Activated CD4-positive, alpha-beta T cell treated with anti-CD3 and anti-CD28 coated beads, Interleukin-2, amount 50 U/mL, for 4 hours (primary cell): ENCODE data around the gene CD81.

Source experiments
- DNase-seq, 2 experiments: peaks; one replicate each; pipeline ENCODE4 v3.0.0-alpha.2; 2020

Gene CD81

DNA sequence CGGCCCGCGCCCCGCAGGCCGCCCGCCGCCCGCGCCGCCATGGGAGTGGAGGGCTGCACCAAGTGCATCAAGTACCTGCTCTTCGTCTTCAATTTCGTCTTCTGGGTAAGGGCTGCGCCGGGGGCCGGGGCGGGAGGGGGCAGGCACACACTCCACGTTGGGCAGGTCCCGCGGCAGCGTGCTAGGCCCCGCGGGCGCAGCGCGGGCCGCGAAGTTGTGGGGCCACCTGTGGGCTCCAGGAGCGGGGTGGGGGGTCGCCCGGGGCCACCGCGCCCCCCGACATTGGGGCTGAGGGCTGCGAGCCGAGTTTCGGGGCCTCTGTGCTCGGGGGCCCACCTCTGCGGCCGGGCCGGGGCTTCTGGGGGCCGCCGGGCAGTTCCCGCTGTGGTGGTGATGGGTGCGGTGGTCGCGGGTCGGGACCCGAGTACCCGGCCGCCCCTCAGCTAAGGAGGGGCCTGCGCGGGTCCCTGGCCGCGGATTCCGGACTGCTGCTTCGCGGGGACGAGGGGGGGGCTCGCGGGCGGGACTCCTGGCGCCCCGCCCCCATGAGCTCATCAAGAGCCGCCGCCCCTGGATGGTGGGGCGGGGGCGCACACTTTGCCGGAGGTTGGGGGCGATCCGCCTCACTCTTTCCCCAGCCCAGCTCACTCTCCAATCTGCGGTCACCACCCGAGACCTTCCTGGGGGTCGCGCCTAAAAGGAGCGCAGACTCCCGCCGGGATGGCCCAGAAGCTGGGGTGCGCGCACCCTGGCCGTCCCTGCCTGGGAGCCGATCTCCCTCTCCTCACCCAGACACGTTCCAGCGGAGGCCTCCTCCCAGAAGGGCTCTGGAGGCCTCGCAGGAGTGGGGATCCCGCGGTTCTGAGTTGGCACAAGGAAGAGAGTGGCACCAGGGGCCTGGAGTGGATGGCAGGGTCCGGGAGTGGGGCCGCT, 667 bp downstream of the CD81 start:
- DNase-seq = peak; percentile 60 to 63

DNA sequence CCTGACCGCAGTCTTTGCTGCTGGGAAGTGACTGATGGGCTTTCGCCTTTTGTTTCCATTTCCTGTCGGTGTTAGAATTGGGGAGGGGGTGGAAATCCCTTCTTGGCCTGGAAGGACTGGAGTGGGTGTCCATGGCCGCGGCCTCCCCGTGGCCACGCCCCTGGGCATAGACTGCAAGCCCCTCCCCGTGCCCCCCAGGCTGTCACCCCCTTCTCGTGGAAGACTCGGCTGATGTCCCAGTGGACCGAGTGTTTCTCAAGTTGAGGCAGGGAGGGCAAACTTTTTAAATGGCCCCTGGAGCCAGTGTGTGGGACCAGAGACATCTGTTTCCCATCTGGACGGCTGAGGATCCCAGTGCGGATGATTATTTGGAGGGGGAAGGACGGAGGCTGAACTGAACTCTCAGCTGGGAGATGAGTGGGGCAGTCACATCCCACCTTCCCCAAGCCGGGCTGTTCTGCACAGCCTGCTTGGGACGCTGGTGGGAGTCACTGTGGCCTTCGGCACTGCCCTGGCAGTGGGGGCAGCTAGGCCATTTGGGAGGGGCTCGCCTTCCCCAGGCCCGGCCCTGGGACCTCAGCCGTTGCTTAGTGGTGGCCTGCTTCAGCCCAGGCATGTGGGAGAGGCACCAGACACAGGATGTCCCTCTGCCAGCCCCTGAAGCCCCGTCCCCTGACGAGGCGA, 1.6 kb downstream of the CD81 start:
- no peak for DNase-seq

DNA sequence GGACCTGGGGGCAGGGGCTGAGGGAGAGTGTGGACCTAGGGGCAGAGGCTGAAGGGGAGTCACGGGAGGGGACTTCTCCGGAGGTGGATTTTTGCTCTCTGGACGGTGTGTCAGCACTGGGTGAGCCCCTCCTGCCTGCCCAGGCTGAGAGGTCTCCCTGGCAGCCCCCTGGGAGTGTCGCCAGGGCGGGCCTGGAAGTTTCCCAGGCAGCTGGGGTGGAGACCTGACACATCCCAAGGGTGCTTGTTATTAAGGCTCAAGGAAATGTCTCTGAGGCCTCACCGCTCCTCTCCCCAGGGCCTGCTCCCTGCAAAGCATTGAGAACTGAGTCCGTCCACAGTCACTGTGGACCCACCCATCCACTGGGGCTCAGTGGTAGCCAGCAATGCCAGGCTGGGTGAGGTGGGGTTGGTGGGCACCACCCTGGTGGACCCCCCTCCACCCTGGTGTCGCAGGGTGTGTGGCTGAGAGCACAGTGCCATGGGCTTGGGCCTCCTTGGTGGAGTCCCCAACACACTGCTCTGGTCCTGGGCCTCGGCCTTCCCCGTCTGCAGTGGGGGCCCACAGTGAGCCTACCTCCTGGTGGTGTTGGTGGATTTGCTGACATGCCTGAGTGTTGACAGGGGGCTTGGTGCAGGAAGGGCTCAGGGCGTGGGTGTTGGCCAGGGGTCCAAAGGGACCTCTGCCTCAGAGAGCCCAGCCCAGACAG, 2.5 kb downstream of the CD81 start:
- DNase-seq = no peak

DNA sequence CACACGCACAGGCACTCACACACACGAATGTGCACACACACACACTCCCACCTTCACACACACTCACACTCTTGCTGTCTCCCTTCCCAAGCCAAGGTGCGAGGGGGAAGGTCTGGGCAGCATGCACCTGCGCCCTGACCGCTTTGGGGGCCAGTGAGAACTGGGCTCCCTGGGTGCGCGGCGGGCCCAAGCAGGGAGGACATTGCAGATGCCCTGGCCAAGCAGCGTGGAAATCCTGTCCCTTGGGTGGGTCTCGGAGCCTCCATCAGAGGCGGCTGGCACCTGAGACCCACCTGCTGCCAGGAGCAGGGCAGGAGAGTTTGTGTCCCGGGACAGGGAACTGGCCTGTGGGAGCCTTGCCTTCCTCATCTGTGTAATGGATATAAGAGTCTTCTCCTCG, 3.3 kb downstream of the CD81 start:
- no peak for DNase-seq

DNA sequence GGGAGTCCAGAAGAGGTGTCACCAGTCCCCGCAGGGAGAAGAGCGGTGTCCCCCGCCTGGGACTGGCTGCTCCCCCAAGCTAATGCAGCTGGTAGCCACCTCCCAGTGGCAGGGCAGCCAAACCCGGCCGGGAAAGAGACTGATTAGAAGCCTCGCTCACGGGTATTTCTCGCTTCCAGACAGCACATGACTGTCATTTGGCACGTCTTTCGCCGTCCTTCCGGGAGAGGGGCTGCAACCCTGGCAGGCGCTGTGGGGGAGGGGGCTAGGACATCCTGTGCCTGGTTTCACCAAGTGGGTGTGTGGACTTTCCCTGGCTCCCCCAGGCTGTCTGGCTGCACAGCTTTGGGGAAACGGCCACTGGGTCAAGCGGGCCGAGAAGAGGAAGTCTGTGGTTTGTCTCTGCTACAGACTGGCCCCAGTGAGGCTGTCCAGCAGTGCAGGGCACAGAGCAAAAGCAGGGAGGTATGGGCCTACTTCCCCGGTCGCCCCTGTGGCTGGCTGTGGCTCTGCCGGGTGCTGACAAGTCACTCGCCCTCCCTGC, 3.8 kb downstream of the CD81 start:
- DNase-seq = no peak

DNA sequence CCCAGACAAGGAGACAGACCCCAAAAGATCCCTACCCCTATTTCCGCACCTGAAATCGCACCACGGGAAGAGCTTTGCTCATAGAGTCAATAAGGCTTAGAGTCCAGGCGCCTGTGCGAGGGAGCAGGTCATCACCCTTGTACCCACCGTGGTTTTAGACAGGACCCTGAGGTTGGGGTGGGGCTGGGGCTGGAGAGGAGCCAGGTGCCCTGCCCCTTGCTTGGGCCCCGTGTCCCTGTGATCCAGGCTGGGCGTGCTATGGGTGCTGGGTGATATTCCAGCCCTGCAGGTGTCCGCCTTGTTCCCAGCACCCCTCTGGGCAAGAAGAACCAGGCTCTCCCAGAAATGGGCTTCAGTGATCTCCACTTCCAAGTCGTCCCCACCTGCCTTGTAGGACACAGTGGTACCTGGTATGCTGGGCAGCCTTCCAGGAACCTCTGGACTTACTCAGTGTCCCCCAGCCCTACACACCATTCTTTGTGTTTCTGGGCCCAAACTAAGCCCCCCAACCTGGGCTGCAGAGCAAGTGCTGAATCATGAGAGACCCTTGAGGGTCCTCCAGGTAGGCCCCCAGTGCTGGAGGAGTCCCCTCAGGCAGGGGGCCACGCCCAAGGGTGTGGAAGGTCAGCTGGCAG, 4.5 kb downstream of the CD81 start:
- no peak for DNase-seq

DNA sequence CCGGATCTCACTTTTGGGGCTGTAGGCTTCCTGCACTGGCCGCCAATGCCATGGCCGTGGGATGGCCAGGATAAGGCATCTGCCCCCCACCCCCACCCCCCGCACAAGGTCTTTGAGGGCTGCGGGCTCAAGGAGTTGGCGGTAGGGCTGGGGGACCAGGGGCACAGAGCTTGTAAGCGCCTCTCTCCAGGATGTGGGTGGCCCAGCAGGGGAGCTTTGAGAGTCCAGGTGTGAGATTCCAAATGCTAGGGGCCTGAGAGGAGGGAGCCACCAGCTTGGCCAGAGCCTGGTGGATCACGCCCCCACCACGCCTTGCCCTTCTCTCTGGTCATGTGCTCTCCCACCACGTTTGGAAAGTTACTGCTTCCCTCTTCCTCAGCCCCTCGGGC, 5.0 kb downstream of the CD81 start:
- no peak for DNase-seq

DNA sequence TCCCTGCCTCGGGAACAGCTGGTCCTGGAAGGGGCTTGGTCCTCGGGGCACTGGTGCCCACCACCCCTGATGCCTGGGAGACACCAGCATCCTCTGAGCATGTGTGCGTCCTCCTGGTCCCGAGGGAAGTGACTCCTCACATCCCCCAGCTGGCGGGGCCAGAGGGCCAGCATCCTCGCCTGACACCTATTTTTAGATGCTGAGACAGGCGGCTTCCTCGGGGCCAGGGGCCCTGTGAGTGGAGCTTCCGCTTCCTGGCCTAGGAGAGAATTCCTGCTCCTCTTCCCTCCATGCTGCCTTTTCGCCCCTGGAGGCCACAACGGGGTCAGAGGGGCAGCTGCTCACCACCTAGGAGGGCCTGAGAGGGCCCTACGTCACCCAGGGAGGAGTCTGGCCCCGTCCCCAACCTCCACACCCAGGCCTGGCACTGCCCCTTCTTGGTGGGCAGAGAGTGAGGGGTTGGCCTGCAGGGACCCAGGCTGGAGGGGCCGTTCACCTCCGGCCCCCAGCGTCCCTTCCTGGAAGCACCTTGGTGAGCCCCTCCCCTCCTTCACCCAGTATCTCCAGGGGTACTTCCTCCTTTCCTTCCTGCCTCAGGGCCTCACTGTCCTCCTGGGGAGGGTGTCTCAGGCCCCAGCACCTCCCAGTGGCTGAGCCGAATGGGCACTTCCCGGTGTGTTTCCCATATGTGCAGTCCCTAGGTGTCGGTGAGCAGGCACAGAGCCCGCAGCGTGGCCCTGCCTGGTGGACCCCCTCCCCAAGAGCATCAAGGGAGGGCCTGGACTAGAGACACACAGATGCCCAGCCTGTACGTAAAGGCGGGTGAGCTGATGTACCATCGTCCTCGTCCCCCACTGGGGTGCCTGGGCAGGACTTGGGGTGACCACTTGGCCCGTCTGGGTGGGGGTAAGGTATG, 6.1 kb downstream of the CD81 start:
- DNase-seq = no peak

DNA sequence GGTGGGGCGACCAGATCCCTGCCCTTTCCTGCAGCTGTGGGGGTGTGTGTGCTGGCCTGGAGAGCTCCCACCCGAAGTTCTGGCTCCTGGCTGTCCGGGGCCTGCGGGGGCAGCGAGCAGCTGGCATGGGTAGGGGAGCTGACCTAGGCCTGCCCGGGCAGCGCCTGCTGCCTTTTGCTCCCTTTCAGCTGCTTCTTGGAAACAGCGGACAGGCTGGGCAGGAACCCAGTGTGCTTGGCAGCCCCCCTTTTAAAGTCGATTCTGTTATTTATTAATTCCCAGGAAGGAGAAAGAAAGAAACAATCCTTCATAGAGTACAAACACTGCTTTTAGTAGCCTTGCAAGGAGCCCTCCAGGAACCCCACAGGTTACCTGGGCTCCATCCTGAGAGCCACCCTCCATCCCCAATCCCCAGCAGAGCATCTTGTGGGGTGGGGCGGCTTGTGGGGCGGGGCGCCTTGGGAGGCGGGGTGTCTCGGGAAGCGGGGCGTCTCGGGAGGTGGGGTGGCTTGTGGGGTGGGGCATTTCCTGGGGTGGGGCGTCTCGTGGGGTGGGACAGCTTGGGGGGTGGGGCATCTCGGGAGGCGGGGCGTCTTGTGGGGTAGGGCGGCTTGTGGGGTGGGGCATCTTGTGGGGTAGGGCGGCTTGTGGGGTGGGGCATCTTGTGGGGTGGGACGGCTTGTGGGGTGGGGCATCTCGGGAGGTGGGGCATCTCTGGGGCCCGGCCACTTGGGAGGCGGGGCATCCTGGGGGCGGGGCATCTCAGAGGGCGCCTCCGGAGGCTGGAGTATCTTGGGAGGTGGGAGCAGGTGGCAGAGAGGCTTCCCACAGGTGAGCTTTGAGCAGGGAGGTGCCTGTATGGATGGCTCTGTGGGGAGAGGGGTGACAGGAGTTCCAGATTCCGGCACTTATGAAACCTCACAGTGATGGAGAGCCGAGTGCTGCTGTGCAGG, 7.0 kb downstream of the CD81 start:
- DNase-seq = no peak

DNA sequence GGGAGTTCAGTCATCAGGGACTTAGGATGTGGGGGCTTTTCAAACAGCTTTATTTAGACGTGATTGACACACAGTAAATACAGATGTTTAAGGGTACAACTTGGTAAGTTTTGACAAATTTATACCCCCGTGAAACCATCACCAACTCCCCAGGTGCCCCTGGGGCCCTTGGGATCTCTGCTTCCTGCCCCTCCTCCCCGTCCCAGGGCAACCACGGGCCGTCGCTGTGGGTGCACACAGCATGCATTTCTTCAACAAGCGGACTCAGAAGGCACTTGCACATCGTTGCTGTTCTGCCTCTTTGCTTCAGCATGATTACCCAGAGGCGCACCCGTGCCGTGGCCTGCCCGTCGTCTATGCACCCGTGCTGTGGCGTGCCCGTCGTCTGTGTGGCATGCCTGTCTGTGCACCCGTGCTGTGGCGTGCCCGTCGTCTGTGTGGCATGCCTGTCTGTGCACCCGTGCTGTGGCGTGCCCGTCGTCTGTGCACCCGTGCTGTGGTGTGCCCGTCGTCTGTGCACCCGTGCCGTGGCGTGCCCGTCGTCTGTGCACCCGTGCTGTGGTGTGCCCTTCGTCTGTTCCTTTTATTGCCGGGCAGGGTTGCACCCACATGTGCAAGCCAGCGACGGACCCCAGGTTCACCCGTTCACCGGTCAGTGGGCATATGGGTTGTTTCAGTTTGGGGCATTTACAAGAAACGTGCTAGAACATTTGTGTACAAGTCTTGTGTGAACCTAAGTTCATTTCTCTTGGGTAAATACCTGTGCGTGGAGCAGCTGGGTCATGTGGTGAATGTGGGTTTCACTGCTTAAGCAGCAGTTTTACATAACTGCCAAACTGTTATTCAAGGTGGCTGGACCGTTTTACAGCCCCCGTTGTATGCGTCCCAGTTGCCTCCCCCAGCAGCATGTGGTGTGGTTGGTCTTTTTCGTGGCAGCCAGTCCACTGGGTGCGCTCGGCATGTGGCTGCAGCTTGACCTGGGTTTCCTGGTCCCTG, 8.3 kb downstream of the CD81 start:
- no peak for DNase-seq

DNA sequence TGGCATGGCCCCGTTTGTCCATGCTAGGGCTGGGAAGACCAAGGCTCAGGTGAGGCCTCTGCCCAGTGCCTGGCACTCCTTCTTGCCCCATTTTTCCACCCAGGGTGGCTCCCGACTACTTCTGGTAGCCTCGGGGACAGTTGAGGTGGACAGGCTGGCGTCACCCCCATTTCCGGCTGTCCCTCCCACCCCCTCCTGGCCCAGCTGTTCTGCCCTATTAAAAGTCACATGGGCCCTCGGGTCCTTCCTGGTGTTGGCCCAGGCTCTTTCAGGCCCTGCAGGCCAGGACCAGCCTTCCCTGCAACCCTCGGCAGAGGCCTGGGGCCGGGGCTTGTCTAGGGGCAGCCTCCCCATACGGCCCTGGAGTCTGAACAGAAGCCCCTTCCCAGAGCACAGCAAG, 9.5 kb downstream of the CD81 start:
- no peak for DNase-seq

DNA sequence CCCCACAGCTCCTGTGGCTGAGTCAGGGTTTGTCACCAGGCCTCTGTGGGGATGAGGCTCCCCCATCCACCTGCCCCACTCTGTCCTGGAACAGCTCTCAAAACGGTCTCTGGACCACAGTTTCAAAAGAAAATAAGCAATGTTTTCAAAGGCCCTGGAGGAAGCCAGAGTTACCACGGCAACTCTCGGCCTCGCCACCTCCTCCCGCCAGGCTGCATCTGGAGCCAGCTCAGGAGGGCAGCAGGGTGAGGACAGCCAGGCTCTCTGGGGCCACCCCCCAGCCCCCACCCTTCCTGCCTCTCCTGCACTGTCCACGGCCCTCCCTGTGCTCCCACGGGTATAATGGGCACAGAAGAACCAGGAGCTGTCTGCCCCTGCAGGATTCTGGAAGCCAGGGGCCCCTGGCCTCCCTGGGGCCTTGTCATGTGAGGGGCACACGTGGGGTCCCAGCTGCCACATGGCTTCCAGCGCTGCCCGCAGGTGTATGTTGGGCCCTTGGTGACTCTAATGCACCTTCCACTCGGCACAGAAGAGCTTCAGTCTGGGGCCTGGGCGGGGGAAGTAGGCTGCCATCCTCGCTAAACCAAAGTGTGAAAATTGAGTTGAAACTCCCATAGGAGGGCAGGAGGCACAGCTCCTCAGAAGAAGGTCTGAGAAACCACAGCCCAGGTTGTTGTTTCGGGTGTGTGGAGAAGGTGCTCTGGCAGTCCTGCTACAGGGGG, 10.3 kb downstream of the CD81 start:
- DNase-seq = no peak

DNA sequence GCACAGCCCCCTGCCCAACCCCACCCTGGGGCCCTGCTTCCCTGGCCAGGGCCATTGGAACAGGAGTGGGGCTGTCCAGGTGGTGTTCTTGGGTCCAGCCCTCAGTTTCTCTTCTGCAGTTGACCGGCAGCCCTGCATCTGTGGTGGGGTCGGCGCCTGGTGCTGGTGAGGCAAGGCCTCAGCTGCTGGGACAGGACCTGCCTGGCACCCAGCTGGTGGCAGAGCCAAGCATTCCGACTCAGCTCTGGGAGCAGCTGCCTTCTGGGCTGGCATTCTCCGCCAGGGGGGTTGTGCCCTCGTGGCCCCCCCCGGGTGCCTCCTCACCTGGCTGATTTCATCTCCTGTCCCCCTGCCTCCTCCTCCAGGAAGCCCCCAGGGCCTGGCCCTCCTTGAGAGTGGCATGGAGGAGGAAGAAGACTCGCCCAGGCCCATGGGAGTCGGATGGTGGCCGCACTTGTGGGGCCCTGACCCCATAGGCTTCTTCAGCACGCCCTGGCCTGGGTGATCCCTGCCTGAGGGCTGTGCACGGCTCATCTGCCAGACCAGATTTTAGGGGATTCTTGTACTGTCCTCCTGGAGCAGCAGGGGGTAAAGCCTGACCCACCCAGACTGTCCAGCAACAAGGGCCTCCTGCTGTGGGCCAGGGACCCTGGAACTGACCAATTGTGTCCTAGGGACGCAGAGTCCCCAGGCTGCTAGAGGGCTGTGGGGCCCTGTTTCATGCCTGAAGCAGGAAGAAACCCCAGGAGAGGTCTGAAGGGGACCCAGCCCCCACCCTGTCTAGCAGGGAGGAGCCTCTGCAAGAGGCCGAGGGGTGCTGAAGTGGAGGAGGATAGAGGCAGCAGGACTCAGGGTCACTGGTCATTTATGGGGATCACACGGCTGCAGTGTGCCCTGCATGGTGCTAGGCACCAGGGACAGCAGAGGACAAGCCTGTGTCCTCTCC, 11.6 kb downstream of the CD81 start:
- no peak for DNase-seq

DNA sequence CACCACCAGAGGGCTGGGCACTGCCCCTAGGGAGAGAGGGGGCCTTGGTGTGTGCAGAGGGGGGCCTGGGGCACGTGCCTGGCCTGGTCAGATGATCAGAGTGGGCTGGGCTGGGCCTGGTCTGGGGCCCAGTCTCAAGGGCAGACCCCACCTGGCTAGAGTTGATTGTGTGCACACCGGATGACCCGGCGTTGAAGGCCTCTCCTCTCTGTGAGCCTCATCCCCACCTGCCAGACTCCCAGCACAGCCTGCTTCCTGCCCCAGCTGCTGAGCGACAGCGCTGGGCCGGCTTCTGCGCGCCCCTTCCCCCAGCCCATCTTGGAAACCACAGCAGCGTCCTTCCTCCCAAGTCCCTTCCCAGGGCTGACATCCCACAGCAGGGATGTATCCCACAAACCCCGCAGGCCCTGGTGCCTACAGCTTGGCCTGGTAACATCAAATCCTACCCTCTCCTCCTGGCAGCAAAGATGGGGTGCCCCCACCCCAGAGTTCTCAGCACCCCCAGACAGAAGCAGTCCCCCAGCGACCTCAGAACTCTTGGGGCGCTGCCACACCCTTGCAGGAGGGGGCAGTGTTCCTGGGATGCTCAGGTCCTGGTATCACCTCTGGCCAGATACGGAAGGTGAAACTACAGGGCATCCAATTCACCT, 12.4 kb downstream of the CD81 start:
- DNase-seq = no peak

DNA sequence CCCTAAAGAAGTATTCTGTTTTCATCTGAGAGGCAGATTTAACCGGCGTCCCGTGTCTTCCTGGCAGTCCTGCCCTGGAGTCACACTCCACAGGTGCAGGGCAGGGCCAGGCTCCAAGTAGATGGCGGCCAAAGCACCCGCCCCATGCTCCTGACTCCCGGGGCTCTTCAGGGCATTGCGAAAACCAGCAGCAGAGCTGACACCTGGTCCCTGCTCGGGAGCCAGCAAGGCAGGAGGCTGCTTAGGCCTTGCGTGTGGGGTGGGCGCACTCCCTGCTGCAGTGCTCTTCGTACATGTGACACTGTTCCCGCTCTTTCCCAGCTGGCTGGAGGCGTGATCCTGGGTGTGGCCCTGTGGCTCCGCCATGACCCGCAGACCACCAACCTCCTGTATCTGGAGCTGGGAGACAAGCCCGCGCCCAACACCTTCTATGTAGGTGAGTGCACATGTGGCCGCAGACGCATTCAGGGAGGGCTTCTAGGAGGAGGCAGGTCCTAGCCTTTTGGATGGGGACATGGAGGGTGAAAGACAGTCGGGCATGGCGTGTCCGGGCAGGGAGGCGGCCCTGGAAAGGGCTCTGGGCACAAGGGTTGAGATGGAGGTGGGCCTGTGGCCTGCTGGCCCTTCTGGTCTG, 13.1 kb downstream of the CD81 start:
- DNase-seq = no peak

DNA sequence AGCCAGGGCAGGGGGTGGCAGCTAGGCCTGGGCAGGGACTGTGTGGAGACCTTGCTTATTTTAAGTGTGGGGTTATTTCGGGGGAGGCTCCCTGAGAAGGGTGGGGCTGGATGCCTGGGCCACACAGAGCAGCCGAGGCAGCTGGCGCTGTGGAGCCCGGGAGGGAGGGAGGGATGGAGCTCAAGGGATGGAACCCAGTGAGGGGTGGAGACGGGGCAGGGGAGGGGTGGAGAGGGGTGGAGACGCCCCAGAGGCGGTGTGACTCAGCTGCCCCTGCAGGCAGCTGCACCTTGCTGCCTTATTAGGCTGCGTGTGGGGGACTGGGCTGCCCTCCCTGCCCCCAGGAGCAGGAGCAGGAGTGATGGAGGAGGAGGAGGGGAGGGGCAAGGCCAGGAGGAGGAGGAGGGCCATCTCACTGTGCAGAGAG, 13.6 kb downstream of the CD81 start:
- DNase-seq = no peak
